ENCODE measurements around the gene FNDC3B. TPM values are rescaled to one million over a fixed set of nuclear protein-coding genes. Genes with fewer than 3 reads are reported as not detected.

Gene FNDC3B
- total and polyA plus RNA-seq, 2 donors: 11.0 to 11.9 TPM

DNA sequence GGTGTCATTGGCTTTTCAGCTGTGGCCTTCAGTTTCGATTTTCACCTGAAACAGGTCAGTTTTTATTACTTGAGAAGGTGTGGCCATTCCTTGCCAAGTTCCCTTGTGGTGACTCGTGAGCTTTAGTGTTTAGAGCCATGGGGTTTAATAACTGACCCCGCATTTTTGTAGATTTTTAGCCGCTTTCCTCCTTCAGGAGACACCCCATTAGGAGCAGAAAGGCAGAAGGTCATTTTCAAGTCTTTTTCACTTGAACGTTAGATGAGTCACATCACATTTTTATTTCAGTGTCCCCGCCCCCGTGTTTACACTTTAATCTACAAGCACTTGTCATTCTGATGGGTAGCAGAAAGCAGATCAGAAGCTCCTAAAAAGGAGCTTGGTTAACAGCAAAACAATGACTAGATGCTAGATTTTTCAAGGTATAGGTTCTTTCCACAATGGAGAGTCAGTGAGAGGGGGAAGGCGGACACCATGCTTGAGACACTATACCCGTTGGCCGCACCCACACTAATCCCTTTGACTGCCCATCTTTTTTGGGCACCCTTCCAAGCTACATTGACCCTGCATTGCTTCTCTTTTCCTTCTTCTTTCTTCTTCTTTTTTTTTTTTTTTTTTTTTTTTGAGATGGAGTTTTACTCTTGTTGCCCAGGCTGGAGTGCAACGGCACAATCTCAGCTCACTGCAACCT, 276.2 kb downstream of the FNDC3B start:
- peaks cover 0 to 5% of the 10 kb centered on the region in 2 donors for H3K36me3 ChIP-seq (ENCODE audit: control insufficient read depth in 2 of 2, insufficient read depth in 2 of 2, low read length in 1 of 2)
- H3K4me1 ChIP-seq (ENCODE audit: control insufficient read depth in 2 of 2, insufficient read depth in 2 of 2, low read length in 2 of 2): peaks cover 0 to 6% of the 10 kb centered on the region in 2 donors
- H3K9me3 ChIP-seq (ENCODE audit: control insufficient read depth in 2 of 2, insufficient read depth in 1 of 2, low read length in 1 of 2): no peaks in the 10 kb centered on the region
- WGBS: 94% methylated on average over 11 of the region's 11 CpGs
- no peak overlapping the region for H3K4me3 ChIP-seq (ENCODE audit: low read length in 2 of 2)
- H3K27ac ChIP-seq (ENCODE audit: low read depth in 1 of 2, low read length in 1 of 2): no peak overlapping the region
- H3K27me3 ChIP-seq (ENCODE audit: control insufficient read depth in 2 of 2, insufficient read depth in 1 of 2, low read length in 1 of 2): no peaks in the 10 kb centered on the region
- DNase-seq (ENCODE audit: low read depth in 6 of 9, low spot score in 9 of 9): no peak

DNA sequence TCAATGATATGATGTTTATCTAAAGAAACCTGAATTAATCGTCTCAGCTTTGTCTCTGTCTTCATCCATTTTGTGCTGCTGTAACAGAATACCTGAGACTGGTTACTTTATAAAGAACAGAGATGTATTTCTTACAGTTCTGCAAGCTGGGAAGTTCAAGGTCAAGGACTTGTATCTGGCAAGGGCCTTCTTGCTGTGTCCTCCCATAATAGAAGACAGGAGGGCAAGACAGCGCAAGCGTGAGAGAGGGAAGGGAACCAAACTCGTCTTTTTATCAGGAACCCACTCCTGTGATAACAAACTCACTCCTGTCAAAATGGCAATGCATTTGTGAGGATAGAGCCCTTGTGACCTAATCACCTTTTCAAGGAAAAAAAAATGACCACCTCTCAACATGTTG, 277.4 kb downstream of the FNDC3B start:
- Histone ChIP-seq H3K27ac (ENCODE audit: low read depth in 1 of 2, low read length in 1 of 2) (no peak overlapping the region), H3K27me3 (ENCODE audit: control insufficient read depth in 2 of 2, insufficient read depth in 1 of 2, low read length in 1 of 2) (no peaks in the 10 kb centered on the region), H3K9me3 (ENCODE audit: control insufficient read depth in 2 of 2, insufficient read depth in 1 of 2, low read length in 1 of 2) (no peaks in the 10 kb centered on the region), H3K4me3 (ENCODE audit: low read length in 2 of 2) (no peak overlapping the region), H3K4me1 (ENCODE audit: control insufficient read depth in 2 of 2, insufficient read depth in 2 of 2, low read length in 2 of 2) (peaks cover 0 to 6% of the 10 kb centered on the region in 2 donors), H3K36me3 (ENCODE audit: control insufficient read depth in 2 of 2, insufficient read depth in 2 of 2, low read length in 1 of 2) (no peaks in the 10 kb centered on the region)
- DNase-seq (ENCODE audit: low read depth in 6 of 9, low spot score in 9 of 9): no peak
- WGBS: 98% methylated on average over 4 of the region's 4 CpGs

DNA sequence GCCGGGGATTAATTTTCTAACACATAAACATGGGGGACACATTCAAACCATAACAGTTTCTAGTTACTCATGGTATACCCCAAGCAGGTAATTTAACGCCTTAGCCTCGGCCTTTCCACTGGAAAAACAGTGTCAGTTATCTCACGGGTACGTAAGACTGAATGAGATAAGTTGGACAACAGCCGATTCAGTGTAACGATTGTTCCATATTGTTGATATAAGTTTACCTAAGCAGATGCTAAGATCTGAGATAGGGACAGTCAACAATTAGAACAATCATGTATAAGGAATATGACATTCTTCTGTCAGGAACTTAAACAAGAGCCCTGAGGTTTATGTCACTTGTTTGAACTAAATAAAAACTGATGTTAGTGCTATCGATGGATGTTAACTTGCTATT, 278.1 kb downstream of the FNDC3B start:
- peaks cover 0 to 6% of the 10 kb centered on the region in 2 donors for H3K4me1 ChIP-seq (ENCODE audit: control insufficient read depth in 2 of 2, insufficient read depth in 2 of 2, low read length in 2 of 2)
- H3K9me3 ChIP-seq (ENCODE audit: control insufficient read depth in 2 of 2, insufficient read depth in 1 of 2, low read length in 1 of 2): no peaks in the 10 kb centered on the region
- 97% methylated on average over 8 of the region's 8 CpGs for WGBS
- no peak overlapping the region for H3K27ac ChIP-seq (ENCODE audit: low read depth in 1 of 2, low read length in 1 of 2)
- no peaks in the 10 kb centered on the region for H3K36me3 ChIP-seq (ENCODE audit: control insufficient read depth in 2 of 2, insufficient read depth in 2 of 2, low read length in 1 of 2)
- H3K27me3 ChIP-seq (ENCODE audit: control insufficient read depth in 2 of 2, insufficient read depth in 1 of 2, low read length in 1 of 2): no peaks in the 10 kb centered on the region
- no peak for DNase-seq (ENCODE audit: low read depth in 6 of 9, low spot score in 9 of 9)
- no peak overlapping the region for H3K4me3 ChIP-seq (ENCODE audit: low read length in 2 of 2)

DNA sequence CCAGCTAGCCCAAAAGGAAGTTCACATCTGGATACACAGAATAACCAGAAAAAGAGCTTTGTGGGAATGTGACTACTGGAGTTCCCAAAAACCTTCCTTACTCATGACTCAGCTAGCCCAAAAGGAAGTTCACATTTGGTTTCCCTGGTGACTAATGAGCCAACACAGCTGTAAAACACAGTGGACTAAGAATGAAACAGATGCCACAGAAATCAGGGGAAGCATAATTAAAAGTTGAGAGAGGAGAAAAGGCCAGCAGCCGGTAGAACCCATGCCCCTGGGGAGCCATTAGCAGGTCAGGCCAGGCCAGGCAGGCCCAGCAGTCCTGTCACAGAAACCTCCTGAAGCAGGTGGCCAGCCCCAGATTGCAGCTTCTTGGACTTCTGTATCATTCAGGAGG, 278.6 kb downstream of the FNDC3B start:
- 44% methylated on average over 1 of the region's 1 CpG for WGBS

DNA sequence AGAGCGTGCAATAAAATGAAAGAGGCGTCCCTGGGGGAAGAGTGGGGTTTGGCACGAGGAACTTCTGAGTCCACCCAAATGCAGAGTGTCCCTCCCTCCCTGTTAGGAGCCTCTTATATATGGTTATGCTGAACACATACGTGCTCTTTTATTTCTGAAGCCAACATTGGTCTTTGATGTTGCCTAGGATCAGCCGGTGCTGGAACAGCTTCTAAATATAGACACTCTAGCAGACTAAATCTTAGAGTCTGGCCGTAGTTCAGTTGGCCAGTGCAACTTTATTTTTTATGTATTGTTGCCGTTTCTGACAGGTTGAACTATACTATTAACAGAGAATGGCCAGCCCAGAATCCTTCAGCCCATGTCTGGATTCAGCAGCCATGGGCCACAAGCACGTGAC, 280.2 kb downstream of the FNDC3B start:
- no peaks in the 10 kb centered on the region for H3K9me3 ChIP-seq (ENCODE audit: control insufficient read depth in 2 of 2, insufficient read depth in 1 of 2, low read length in 1 of 2)
- H3K4me1 ChIP-seq (ENCODE audit: control insufficient read depth in 2 of 2, insufficient read depth in 2 of 2, low read length in 2 of 2): no peaks in the 10 kb centered on the region
- no peak overlapping the region for H3K27ac ChIP-seq (ENCODE audit: low read depth in 1 of 2, low read length in 1 of 2)

More for the DNA sequence above, 278.6 kb downstream of the FNDC3B start:
- Histone ChIP-seq H3K27ac (ENCODE audit: low read depth in 1 of 2, low read length in 1 of 2) (no peak overlapping the region), H3K4me1 (ENCODE audit: control insufficient read depth in 2 of 2, insufficient read depth in 2 of 2, low read length in 2 of 2) (peaks cover 0 to 2% of the 10 kb centered on the region in 2 donors), H3K4me3 (ENCODE audit: low read length in 2 of 2) (no peak overlapping the region), H3K9me3 (ENCODE audit: control insufficient read depth in 2 of 2, insufficient read depth in 1 of 2, low read length in 1 of 2) (no peaks in the 10 kb centered on the region), H3K36me3 (ENCODE audit: control insufficient read depth in 2 of 2, insufficient read depth in 2 of 2, low read length in 1 of 2) (no peaks in the 10 kb centered on the region), H3K27me3 (ENCODE audit: control insufficient read depth in 2 of 2, insufficient read depth in 1 of 2, low read length in 1 of 2) (no peaks in the 10 kb centered on the region)
- DNase-seq (ENCODE audit: low read depth in 6 of 9, low spot score in 9 of 9): peak in 1 of 9 donors; percentile 30

DNA sequence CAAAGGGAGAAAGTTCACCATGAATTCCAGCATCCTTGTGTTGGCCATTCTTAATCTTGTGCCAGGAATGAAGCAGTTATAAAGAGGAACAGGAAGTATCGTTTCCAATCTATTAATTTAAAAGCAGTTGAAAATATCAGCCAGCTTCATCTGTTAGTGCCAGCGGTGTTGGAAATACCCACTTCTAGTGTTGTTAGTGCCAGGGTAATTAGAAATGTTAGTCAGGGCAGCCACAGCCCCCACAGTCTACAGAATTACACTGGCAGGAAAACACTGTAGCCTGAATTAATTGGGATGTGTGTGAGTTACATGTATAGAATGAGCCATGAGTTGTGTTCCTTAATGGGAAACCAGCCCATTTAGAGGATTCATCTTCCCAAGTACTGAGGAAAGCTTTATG, 281.1 kb downstream of the FNDC3B start:
- H3K27me3 ChIP-seq (ENCODE audit: control insufficient read depth in 2 of 2, insufficient read depth in 1 of 2, low read length in 1 of 2): no peaks in the 10 kb centered on the region
- no peaks in the 10 kb centered on the region for H3K36me3 ChIP-seq (ENCODE audit: control insufficient read depth in 2 of 2, insufficient read depth in 2 of 2, low read length in 1 of 2)
- H3K27ac ChIP-seq (ENCODE audit: low read depth in 1 of 2, low read length in 1 of 2): no peak overlapping the region
- H3K9me3 ChIP-seq (ENCODE audit: control insufficient read depth in 2 of 2, insufficient read depth in 1 of 2, low read length in 1 of 2): no peaks in the 10 kb centered on the region
- 92% methylated on average over 2 of the region's 2 CpGs for WGBS
- no peak for DNase-seq (ENCODE audit: low read depth in 6 of 9, low spot score in 9 of 9)
- H3K4me1 ChIP-seq (ENCODE audit: control insufficient read depth in 2 of 2, insufficient read depth in 2 of 2, low read length in 2 of 2): no peaks in the 10 kb centered on the region
- no peak overlapping the region for H3K4me3 ChIP-seq (ENCODE audit: low read length in 2 of 2)

More for the DNA sequence above, 280.2 kb downstream of the FNDC3B start:
- no peaks in the 10 kb centered on the region for H3K27me3 ChIP-seq (ENCODE audit: control insufficient read depth in 2 of 2, insufficient read depth in 1 of 2, low read length in 1 of 2)
- no peak for DNase-seq (ENCODE audit: low read depth in 6 of 9, low spot score in 9 of 9)
- WGBS: 96% methylated on average over 8 of the region's 8 CpGs
- no peaks in the 10 kb centered on the region for H3K36me3 ChIP-seq (ENCODE audit: control insufficient read depth in 2 of 2, insufficient read depth in 2 of 2, low read length in 1 of 2)
- H3K4me3 ChIP-seq (ENCODE audit: low read length in 2 of 2): no peak overlapping the region

DNA sequence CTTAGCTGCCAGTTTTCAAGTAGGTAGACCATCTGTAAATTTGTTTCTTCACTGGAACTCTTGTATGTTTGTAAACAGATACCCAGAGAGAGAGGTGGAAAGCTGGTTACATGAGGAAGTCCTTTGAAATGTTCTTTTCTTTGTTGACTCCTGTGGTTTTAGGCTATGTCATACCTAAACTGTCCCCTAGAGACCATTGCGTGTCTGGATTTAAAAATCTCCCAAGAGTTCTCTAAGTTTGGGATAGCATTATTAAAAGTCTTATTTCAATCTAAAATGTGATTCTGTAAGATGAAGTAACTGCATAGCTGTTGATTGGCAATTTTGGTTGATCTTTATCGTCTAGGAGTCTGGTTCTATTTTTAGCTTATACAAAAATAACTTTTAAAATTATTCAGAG, 281.7 kb downstream of the FNDC3B start:
- Histone ChIP-seq H3K4me3 (ENCODE audit: low read length in 2 of 2) (no peak overlapping the region), H3K4me1 (ENCODE audit: control insufficient read depth in 2 of 2, insufficient read depth in 2 of 2, low read length in 2 of 2) (no peaks in the 10 kb centered on the region), H3K36me3 (ENCODE audit: control insufficient read depth in 2 of 2, insufficient read depth in 2 of 2, low read length in 1 of 2) (no peaks in the 10 kb centered on the region), H3K27me3 (ENCODE audit: control insufficient read depth in 2 of 2, insufficient read depth in 1 of 2, low read length in 1 of 2) (no peaks in the 10 kb centered on the region), H3K27ac (ENCODE audit: low read depth in 1 of 2, low read length in 1 of 2) (no peak overlapping the region), H3K9me3 (ENCODE audit: control insufficient read depth in 2 of 2, insufficient read depth in 1 of 2, low read length in 1 of 2) (no peaks in the 10 kb centered on the region)
- WGBS: 70% methylated on average over 2 of the region's 2 CpGs
- DNase-seq (ENCODE audit: low read depth in 6 of 9, low spot score in 9 of 9): no peak

DNA sequence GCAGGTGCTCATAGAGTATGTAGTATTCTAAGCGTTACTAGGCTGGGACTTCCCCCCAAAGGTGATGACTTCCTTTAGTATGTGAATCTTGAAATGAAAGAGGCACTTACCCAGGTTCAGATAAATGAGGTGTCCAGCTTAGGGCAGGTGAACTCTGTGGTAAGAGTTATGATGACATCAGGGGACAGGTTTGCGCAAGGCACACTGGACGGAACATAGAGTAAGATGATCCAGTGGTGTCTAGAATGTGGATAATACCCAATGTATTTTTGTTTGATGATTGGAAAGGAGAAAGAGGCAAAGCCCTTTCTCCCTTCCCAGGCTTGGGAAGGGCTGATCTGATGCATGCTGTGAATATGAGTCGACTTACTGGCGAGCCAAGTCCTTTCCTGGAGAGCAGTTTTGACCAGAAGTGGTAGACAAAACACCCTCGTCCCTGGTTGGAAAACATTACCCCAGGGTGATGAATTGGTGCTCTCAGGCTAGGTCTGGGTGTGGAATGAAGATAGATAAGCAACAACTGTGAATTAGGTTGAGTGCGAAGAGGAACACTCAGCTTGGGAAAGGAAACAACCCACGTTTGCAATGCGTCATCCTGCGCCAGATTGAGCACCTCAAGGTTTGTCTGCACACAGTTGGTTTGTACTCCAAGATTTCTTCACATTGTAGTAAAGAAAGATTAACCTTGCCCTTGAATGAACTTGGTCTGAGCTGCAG, 284.7 kb downstream of the FNDC3B start:
- no peak for DNase-seq (ENCODE audit: low read depth in 6 of 9, low spot score in 9 of 9)
- peaks cover 0 to 4% of the 10 kb centered on the region in 2 donors for H3K36me3 ChIP-seq (ENCODE audit: control insufficient read depth in 2 of 2, insufficient read depth in 2 of 2, low read length in 1 of 2)
- WGBS: 95% methylated on average over 10 of the region's 10 CpGs
- H3K27me3 ChIP-seq (ENCODE audit: control insufficient read depth in 2 of 2, insufficient read depth in 1 of 2, low read length in 1 of 2): no peaks in the 10 kb centered on the region
- no peaks in the 10 kb centered on the region for H3K4me1 ChIP-seq (ENCODE audit: control insufficient read depth in 2 of 2, insufficient read depth in 2 of 2, low read length in 2 of 2)
- H3K27ac ChIP-seq (ENCODE audit: low read depth in 1 of 2, low read length in 1 of 2): no peak overlapping the region
- no peak overlapping the region for H3K4me3 ChIP-seq (ENCODE audit: low read length in 2 of 2)
- no peaks in the 10 kb centered on the region for H3K9me3 ChIP-seq (ENCODE audit: control insufficient read depth in 2 of 2, insufficient read depth in 1 of 2, low read length in 1 of 2)

DNA sequence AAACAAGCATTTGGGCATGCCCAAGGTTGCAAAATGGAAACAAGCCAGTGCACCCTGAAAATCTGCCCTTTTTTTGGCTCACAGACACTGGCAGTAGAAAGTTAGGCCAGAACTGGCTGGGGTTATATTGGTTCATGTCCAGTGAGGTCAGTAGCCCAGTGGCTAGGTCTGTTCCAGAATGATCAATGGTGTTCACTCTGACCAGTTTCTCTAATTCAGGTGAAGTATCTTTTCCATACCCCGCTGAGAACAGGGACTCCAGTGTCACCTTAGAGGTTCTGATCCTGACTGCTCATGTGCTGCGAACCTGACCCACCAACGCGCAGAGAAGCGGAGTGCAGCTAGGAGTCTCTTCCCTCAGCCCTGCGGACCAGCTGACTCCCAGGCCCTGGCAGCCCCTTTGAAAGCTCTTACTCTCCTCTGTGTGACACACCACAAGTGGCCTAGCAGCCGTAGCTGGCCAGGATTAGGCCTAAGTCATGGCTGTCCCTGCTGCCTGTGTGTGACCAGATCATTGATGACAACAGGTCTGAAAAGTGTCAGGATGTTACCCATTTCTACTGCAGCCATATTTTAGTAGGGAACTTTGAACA, 285.3 kb downstream of the FNDC3B start:
- H3K4me3 ChIP-seq (ENCODE audit: low read length in 2 of 2): no peak overlapping the region
- no peak for DNase-seq (ENCODE audit: low read depth in 6 of 9, low spot score in 9 of 9)
- 97% methylated on average over 7 of the region's 7 CpGs for WGBS
- H3K27ac ChIP-seq (ENCODE audit: low read depth in 1 of 2, low read length in 1 of 2): no peak overlapping the region
- H3K9me3 ChIP-seq (ENCODE audit: control insufficient read depth in 2 of 2, insufficient read depth in 1 of 2, low read length in 1 of 2): no peaks in the 10 kb centered on the region
- no peaks in the 10 kb centered on the region for H3K4me1 ChIP-seq (ENCODE audit: control insufficient read depth in 2 of 2, insufficient read depth in 2 of 2, low read length in 2 of 2)
- H3K36me3 ChIP-seq (ENCODE audit: control insufficient read depth in 2 of 2, insufficient read depth in 2 of 2, low read length in 1 of 2): peaks cover 0 to 4% of the 10 kb centered on the region in 2 donors
- no peaks in the 10 kb centered on the region for H3K27me3 ChIP-seq (ENCODE audit: control insufficient read depth in 2 of 2, insufficient read depth in 1 of 2, low read length in 1 of 2)

All from thymus (tissue), 11 donors.